ENCODE data around the gene MCEMP1. TPM values are rescaled to one million over a fixed set of nuclear protein-coding genes. Genes with fewer than 3 reads are reported as not detected.

The MCEMP1 gene
- total RNA-seq, 1 experiment from 2014 or later = not detected

GRCh38 chr19:7631577-7631976 is 45.3 kb upstream of the MCEMP1 start:
- intact Hi-C loops (cut with micrococcal nuclease; ENCODE audit: unreplicated experiment) = no loop called here
- ChIA-PET POLR2A (no interaction called here), CTCF (no interaction called here)
- Histone ChIP-seq H3K27me3 (ENCODE audit: control insufficient read depth, insufficient read depth, low read length) (no peaks in the 10 kb centered on the region), H3K4me3 (ENCODE audit: low read depth in 2 of 2, low read length in 2 of 2) (no peak overlapping the region), H3K27ac (ENCODE audit: low read length) (no peak overlapping the region), H3K4me1 (ENCODE audit: control insufficient read depth, insufficient read depth, low read length) (peaks cover 9% of the 10 kb centered on the region), H3K36me3 (ENCODE audit: control insufficient read depth, insufficient read depth, low read length) (peaks cover 11% of the 10 kb centered on the region; the same call in 1 of the 2 replicates), H3K9me3 (ENCODE audit: control insufficient read depth, insufficient read depth, low read depth, low read length) (no peaks in the 10 kb centered on the region)
- no TSS peak for BruUV-seq (replicated peaks)
- ATAC-seq (no peak), DNase-seq (ENCODE audit: low read depth, low spot score) (no peak)
- in situ Hi-C loops (cut with HindIII; ENCODE audit: low pct_unique_long_range_greater_than_20kb, low sequenced_read_pairs) = no loop called here
- TF ChIP-seq POLR2AphosphoS5 (IDR thresholded peaks at IDR 0.05; ENCODE audit: low read depth, low read length) (no peak), REST (IDR thresholded peaks at IDR 0.05; ENCODE audit: insufficient read depth in 1 of 2, low read depth in 2 of 2, low read length in 1 of 2) (no peak), SIN3A (IDR thresholded peaks at IDR 0.05; ENCODE audit: borderline replicate concordance, insufficient read depth, low read depth, low read length) (no peak), TCF7L2 (IDR thresholded peaks at IDR 0.05; ENCODE audit: low read depth, low read length) (no peak), CTCF (IDR thresholded peaks at IDR 0.05) (no peak)

GRCh38 chr19:7632340-7633203 is 44.3 kb upstream of the MCEMP1 start:
- POLR2A ChIA-PET = no interaction called here
- intact Hi-C loops (cut with micrococcal nuclease; ENCODE audit: unreplicated experiment) (no loop called here), in situ Hi-C loops (cut with HindIII; ENCODE audit: low pct_unique_long_range_greater_than_20kb, low sequenced_read_pairs) (no loop called here)

More at GRCh38 chr19:7632340-7633203, 44.3 kb upstream of the MCEMP1 start:
- DNase-seq (ENCODE audit: low read depth, low spot score) (no peak), ATAC-seq (no peak)
- CTCF ChIA-PET = interaction anchor here (0.7 kb wide), 1 partner anchor 48 kb away, joined by 5 read pairs; the partner anchor contains the start of gene TRAPPC5
- Histone ChIP-seq H3K27me3 (ENCODE audit: control insufficient read depth, insufficient read depth, low read length) (no peaks in the 10 kb centered on the region), H3K36me3 (ENCODE audit: control insufficient read depth, insufficient read depth, low read length) (peaks cover 11% of the 10 kb centered on the region; the same call in 1 of the 2 replicates), H3K27ac (ENCODE audit: low read length) (no peak overlapping the region), H3K9me3 (ENCODE audit: control insufficient read depth, insufficient read depth, low read depth, low read length) (no peaks in the 10 kb centered on the region), H3K4me3 (ENCODE audit: low read depth in 2 of 2, low read length in 2 of 2) (no peak overlapping the region), H3K4me1 (ENCODE audit: control insufficient read depth, insufficient read depth, low read length) (peaks cover 9% of the 10 kb centered on the region)
- no TSS peak for BruUV-seq (replicated peaks)
- TF ChIP-seq REST (IDR thresholded peaks at IDR 0.05; ENCODE audit: insufficient read depth in 1 of 2, low read depth in 2 of 2, low read length in 1 of 2) = no peak
- TF ChIP-seq TCF7L2 (IDR thresholded peaks at IDR 0.05; ENCODE audit: low read depth, low read length) = no peak
- no peak for TF ChIP-seq POLR2AphosphoS5 (IDR thresholded peaks at IDR 0.05; ENCODE audit: low read depth, low read length)
- no peak for TF ChIP-seq SIN3A (IDR thresholded peaks at IDR 0.05; ENCODE audit: borderline replicate concordance, insufficient read depth, low read depth, low read length)
- TF ChIP-seq CTCF (IDR thresholded peaks at IDR 0.05) = no peak
